ENCODE results near the gene DNASE2. TPM values are rescaled to one million over a fixed set of nuclear protein-coding genes. Genes with fewer than 3 reads are reported as not detected.
A peak's percentile ranks its signal among the peaks of the same experiment; 100 is the strongest.

DNASE2 gene
- total RNA-seq, 1 experiment from 2014 or later, result 38.4 TPM

DNA sequence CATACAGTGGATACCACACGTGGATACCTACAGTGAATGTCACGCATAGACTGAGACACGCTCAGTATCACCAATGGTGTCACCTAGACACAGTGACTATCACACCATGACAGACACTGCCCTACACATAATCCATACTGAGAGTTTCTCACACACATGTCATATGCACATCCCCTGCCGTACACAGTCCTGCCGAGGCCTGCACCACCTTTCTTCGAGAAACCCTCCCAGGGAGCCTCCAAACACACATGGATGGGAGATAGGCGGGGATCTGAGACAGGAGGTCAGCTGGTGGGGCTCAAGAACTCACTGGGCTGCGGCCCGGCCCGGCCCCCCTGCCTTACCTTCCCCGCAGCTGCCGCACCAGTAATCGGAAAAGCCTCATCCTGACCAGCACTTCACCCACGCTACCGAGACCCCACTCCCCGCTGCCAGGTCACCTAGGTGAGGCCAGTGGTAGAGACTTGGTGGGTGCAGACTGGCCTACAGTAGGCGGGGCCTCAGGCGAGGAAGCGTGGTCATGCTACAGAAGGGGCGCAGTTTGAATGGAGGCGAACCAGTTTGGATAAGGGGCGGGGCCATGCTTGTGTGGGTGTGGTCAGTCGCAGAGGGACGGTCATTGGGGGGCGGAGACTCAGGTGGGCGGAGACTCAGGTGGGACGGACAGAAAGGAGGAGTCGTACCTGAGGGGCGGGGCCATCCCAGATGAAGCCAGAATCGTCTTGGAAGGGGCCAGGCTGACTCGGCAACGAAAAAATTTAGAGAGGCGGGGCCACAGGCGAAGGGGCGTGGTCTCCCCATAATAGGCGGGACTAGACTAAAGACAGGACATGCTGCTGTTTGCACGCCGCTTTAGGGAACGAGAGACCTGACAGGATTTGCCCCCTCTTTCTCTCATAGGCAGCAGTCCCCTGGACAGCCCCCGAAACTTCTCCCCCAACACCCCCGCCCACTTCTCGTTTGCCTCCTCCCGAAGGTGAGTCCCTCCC is 40.9 kb downstream of the DNASE2 start:
- H3K4me3 Mint-ChIP-seq (ENCODE audit: low read depth, unreplicated experiment), result no peak overlapping the region
- peaks cover 9% of the 10 kb centered on the region for H3K36me3 Mint-ChIP-seq (ENCODE audit: insufficient read depth, unreplicated experiment)
- TF ChIP-seq, protein P1, sequence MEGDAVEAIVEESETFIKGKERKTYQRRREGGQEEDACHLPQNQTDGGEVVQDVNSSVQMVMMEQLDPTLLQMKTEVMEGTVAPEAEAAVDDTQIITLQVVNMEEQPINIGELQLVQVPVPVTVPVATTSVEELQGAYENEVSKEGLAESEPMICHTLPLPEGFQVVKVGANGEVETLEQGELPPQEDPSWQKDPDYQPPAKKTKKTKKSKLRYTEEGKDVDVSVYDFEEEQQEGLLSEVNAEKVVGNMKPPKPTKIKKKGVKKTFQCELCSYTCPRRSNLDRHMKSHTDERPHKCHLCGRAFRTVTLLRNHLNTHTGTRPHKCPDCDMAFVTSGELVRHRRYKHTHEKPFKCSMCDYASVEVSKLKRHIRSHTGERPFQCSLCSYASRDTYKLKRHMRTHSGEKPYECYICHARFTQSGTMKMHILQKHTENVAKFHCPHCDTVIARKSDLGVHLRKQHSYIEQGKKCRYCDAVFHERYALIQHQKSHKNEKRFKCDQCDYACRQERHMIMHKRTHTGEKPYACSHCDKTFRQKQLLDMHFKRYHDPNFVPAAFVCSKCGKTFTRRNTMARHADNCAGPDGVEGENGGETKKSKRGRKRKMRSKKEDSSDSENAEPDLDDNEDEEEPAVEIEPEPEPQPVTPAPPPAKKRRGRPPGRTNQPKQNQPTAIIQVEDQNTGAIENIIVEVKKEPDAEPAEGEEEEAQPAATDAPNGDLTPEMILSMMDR (IDR thresholded peaks at IDR 0.05; ENCODE audit: unreplicated experiment), result no peak
- peaks cover 44% of the 10 kb centered on the region for H3K27me3 Mint-ChIP-seq (ENCODE audit: unreplicated experiment)
- peak; percentile 59 for DNase-seq
- no peaks in the 10 kb centered on the region for H3K4me1 Mint-ChIP-seq (ENCODE audit: low read depth, unreplicated experiment)
- no peak overlapping the region for H3K27ac Mint-ChIP-seq (ENCODE audit: unreplicated experiment)
- BruUV-seq (replicated peaks), result no TSS peak
- intact Hi-C loops (cut with micrococcal nuclease; ENCODE audit: unreplicated experiment), result no loop called here
- CTCF ChIA-PET, result no interaction called here
- no peaks in the 10 kb centered on the region for H3K9me3 Mint-ChIP-seq (ENCODE audit: low read depth, unreplicated experiment)

- H3K36me3 Mint-ChIP-seq (ENCODE audit: insufficient read depth, unreplicated experiment), result peaks cover 9% of the 10 kb centered on the region
- TF ChIP-seq, protein P1 (IDR thresholded peaks at IDR 0.05; ENCODE audit: unreplicated experiment), result no peak
- no peak overlapping the region for H3K27ac Mint-ChIP-seq (ENCODE audit: unreplicated experiment)
- DNase-seq, result no peak
- CTCF ChIA-PET, result no interaction called here
- intact Hi-C loops (cut with micrococcal nuclease; ENCODE audit: unreplicated experiment), result no loop called here
- H3K9me3 Mint-ChIP-seq (ENCODE audit: low read depth, unreplicated experiment), result no peaks in the 10 kb centered on the region
- no peaks in the 10 kb centered on the region for H3K4me1 Mint-ChIP-seq (ENCODE audit: low read depth, unreplicated experiment)
- no TSS peak for BruUV-seq (replicated peaks)
- H3K27me3 Mint-ChIP-seq (ENCODE audit: unreplicated experiment), result peaks cover 54% of the 10 kb centered on the region
- H3K4me3 Mint-ChIP-seq (ENCODE audit: low read depth, unreplicated experiment), result peak overlapping the region; percentile 64
These were observed 42.1 kb downstream of the DNASE2 start for GRCh38 chr19:12838886-12839756.

DNA sequence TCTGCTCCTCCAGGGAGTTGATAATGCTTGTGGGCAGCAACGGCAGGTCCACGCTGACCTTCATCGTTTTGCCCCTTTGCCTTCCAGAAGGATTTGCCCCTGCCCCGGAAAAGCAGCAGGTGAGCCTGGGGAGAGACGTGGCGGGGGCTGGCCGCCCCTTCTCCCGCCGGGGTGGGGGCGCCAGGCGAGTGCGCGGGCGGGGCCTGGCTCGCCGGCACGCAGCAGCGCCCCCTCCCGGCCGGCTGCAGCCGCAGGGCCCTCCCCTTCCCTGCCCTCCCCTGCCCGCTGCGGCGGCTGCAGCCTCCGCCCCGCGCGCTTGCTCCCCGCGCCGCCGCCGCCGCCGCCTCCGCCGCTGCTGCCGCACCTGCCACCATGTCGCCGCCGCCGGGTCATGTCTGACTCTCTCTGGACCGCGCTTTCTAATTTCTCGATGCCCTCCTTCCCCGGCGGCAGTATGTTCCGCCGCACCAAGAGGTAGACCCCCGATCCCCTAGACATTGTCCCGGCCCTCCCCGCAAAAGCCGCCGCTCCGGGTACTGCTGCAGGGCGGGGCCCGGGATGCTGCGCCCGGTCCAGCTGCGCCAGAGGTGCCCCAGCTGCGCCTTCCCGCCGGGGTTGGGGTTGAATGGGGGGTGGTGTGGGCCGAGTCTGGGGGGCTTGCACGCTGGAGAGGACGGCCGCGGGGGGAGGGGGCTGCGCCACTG is 42.9 kb downstream of the DNASE2 start, which contains the start of gene MAST1:
TSS of gene MAST1 (plus strand) at position 334 of the 704 bp plus-strand sequence. CDS start at position 392, 58 bp downstream.
- CTCF ChIA-PET, result no interaction called here
- peaks cover 9% of the 10 kb centered on the region for H3K36me3 Mint-ChIP-seq (ENCODE audit: insufficient read depth, unreplicated experiment)
- BruUV-seq (replicated peaks), result no TSS peak
- H3K27me3 Mint-ChIP-seq (ENCODE audit: unreplicated experiment), result peaks cover 56% of the 10 kb centered on the region
- intact Hi-C loops (cut with micrococcal nuclease; ENCODE audit: unreplicated experiment), result no loop called here
- TF ChIP-seq, protein P1 (IDR thresholded peaks at IDR 0.05; ENCODE audit: unreplicated experiment), result peak; percentile 37
- H3K9me3 Mint-ChIP-seq (ENCODE audit: low read depth, unreplicated experiment), result no peaks in the 10 kb centered on the region
- DNase-seq, result peak; percentile 61
- no peak within 1 kb of the TSS for H3K27ac Mint-ChIP-seq (ENCODE audit: unreplicated experiment)
- peak within 1 kb of the TSS; percentile 64 for H3K4me3 Mint-ChIP-seq (ENCODE audit: low read depth, unreplicated experiment)
- H3K4me1 Mint-ChIP-seq (ENCODE audit: low read depth, unreplicated experiment), result no peaks in the 10 kb centered on the region

DNA sequence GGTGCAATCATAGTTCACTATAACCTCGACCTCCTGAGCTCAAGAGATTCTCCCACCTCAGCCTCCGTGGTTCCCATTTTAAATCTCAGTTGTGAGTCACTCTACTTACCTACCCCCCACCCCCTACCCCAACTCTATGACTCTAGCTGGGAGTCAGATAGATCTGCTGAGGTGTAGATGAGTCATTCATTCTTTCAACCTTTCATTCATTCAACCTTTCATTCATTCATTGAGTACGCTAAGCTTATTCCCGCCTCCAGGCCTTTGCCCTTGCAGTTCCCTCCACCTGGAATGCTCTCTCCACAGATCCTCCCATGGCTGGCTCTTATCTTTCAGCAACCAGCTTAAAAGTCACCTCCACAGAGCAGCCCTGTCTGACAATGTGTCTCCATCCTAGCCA is 44.0 kb downstream of the DNASE2 start:
- H3K4me3 Mint-ChIP-seq (ENCODE audit: low read depth, unreplicated experiment), result no peak overlapping the region
- H3K27me3 Mint-ChIP-seq (ENCODE audit: unreplicated experiment), result peaks cover 61% of the 10 kb centered on the region
- no TSS peak for BruUV-seq (replicated peaks)
- H3K9me3 Mint-ChIP-seq (ENCODE audit: low read depth, unreplicated experiment), result no peaks in the 10 kb centered on the region
- H3K36me3 Mint-ChIP-seq (ENCODE audit: insufficient read depth, unreplicated experiment), result peaks cover 15% of the 10 kb centered on the region
- H3K4me1 Mint-ChIP-seq (ENCODE audit: low read depth, unreplicated experiment), result peaks cover 6% of the 10 kb centered on the region
- H3K27ac Mint-ChIP-seq (ENCODE audit: unreplicated experiment), result no peak overlapping the region
- TF ChIP-seq, protein P1 (IDR thresholded peaks at IDR 0.05; ENCODE audit: unreplicated experiment), result no peak
- CTCF ChIA-PET, result no interaction called here
- no peak for DNase-seq
- intact Hi-C loops (cut with micrococcal nuclease; ENCODE audit: unreplicated experiment), result no loop called here
